NCI-H1417 treated with DMSO at 0.1 percent for 48 hours (cell line): ENCODE measurements around the gene KCNQ2.

Experiments used
- DNase-seq: peaks from one replicate; lab custom pipeline; 2025; lab: John Stamatoyannopoulos, UW

KCNQ2 gene

DNA sequence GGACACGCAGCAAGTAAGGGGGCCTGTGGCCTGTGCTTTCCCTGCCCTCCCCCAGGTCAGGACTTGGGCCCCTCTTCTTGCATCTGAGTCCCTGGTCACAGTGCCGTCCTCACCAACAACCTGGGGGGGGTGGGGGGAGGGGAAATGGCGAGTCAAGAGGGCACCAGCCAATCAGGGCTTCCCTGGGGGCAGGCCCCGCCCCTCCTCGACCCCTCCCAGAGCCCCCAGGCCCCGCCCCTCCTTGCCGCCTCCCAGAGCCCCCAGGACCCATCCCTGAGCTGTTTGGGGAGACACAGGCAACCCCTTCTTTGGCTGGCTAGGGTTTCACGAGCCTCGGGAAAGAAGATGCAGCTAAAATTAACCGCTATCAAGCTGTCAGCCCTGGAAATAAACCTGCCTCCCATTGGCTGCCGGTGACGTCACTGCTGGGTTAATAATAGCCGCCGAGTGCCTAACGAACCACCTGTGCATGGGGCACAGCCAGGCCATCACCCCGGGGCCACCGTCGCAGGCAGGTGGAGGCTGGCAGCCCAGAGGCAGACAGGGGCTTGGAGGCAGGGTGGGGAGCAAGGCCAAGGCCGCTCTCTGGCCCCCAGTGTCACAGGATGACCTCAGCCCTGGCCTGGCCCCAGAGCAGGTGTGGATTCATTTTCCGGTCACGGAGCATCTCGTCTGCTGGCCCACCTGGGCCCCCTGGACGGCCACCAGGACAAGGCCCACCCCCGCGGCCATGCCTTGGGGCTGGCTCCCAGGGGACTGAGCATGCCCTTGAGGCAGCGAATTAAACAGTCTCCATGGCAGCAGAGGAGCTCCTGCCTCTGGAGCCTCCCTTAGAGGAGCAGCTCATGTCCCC is 29.6 kb upstream of the KCNQ2 start:
- DNase-seq: peak; percentile 86

DNA sequence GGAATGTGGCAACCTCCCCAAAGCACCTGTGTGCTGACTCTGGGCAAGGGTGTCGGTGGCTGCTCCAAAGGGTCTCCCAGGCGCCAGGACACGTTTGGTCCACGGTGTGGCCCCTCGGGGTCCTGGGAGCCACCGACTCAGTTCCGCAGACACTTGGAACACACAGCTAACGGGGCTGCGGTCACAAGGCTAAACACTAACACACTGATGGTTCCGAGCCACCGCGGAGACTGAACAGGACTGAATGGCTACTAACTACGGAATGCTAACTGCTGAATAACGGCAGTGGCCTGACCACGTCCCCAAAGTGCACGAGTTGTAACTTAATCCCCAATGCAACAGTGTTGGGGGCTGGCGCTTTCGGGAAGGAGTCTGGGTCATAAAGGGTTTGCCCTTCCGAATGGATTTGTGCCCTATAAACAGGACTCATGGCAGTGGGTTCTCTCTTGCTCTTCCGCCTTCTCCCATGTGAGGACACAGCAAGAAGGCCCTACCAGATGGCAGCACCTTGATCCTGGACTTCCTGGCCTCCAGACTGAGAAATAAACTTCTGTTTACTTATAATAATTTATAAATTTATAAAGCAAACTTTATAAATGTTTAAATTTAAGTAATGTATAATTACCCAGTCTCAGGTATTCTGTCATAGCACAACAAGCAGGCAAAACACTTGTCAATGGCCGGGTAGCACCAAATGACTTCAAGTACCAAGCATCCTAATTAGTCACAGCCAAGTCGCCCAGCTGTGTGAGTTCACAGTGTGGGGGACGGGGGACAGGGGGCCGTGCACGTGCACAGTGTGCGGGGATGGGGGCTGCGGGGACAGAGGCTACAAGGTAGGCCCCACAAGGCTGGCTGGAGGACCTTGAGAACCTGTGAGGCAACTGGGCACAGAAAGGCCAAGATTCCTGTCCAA is 28.7 kb upstream of the KCNQ2 start:
- no peak for DNase-seq

- no peak for DNase-seq
Measured at GRCh38 chr20:63500151-63500901, 27.9 kb upstream of the KCNQ2 start.

DNA sequence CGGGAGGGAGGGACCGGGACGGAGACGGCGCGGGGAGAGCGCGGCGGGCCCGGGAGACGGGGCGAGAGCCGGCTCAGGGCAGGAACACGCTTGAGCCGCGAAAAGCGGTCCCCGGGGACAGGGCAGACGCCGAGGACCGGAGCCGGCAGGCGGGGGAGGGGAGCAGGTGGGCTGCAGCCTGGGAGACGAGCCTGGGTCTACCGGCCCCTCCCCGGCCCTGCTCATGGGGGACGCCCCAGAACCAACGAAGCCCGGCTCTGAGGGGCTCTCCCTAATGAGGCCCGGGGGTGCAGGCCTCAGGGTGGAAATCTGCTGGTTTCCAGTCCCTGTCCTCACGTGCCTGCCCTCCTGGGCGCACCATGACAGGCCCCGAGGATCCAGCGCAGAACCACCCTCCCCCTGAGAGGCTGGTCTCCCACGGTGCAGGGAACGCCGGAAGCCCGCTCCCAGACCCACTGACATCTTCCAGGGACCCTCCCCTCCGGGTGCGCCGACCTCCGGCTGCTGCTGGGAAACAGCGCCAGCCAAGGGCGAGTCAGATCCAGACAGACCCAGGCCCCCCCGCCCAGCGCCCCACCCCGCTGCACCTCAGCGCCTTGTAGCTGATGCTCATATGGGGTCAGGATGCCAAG is 27.0 kb upstream of the KCNQ2 start:
- DNase-seq: no peak

GRCh38 chr20:63498960-63499337 is 26.5 kb upstream of the KCNQ2 start, which contains the start of gene EEF1A2:
TSS of gene EEF1A2 (minus strand) at chr20:63499083. CDS start at chr20:63497763, 1,320 bp downstream.
- DNase-seq: no peak

DNA sequence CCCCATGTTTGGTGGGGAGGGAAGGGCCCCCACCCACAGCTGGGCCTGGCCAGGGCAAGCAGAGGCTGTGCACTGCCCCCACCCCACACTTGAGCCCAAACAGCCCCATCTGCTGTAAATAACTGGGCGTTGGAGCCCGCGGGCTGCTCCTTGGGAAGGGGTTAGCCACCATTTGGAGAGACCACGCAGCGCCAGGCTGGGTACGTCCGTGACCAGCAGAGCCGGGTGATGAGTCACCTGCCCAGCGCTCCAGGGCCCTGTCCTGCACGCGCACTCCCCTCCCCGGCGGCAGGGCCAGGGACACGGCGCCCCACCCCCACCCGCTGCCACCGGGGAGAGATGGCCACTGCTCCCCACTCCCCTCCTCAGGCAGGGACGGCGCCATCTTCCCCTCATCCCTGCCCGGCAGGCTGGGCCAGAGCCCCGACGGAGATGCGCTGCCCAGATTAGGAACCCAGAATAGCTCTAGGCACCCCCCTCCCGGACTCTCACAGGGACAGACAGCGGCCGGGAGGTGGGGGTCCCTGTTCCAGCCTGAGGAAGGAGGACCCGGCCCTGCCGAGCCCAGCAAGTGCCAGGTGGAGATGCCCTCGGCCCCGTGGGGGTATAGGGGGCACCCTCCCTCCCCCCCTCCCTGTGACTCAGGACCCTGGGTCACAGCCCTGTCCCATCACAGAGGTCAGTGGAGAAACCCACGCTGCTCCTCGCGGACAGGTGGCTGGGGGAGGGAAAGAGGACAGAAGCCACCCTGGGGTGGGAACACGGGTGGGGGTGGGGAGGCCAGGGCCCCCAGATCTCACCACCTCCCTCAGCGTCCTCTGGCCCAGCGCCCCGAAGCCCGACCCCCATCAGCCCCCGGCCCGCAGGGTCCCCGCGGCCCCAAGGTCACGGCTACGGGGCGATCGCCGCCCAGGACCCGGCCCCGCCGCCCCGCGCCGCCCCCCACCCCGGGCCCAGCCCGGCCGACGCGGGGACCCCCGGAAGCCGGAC is 25.8 kb upstream of the KCNQ2 start:
- no peak for DNase-seq

- no peak for DNase-seq
Measured at GRCh38 chr20:63497138-63497945, 24.9 kb upstream of the KCNQ2 start.

- no peak for DNase-seq
Measured at GRCh38 chr20:63496596-63497120, 24.2 kb upstream of the KCNQ2 start.

DNA sequence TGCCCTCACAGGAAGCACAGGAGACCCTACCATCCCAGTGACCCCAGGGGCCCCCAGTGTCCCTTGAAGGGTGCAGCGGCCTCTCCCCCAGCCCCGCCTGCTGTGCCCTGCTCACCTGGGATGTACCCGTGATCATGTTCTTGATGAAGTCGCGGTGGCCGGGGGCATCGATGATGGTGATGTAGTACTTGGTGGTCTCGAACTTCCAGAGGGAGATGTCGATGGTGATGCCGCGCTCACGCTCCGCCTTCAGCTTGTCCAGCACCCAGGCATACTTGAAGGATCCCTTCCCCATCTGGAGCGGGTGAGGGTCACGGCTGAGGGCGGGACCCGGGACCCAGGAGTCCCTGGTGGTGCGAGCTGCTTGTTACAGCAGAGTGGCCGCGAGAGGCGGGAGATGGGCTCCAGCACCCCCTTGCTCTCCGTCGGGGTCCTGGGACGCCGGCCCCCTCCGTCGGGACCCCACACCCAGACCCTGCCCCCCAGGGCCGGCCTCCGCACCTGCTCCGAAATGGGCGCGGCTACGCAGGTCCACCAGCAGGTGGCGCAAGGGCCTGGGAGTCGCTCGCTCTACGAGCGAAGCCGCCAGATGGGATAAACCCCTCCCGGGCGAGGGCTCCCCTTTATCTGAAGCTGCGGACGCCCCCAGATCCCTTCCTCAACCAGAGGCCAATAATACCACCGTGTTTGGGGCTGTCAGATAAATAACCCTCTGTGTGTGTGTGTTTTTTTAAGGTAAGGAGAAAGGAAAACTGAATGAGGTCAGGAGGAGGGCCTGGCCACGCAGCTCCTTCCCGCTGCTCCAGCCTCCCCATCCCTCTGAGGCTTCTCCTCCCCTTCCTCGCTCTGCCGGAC is 23.5 kb upstream of the KCNQ2 start:
- no peak for DNase-seq

DNA sequence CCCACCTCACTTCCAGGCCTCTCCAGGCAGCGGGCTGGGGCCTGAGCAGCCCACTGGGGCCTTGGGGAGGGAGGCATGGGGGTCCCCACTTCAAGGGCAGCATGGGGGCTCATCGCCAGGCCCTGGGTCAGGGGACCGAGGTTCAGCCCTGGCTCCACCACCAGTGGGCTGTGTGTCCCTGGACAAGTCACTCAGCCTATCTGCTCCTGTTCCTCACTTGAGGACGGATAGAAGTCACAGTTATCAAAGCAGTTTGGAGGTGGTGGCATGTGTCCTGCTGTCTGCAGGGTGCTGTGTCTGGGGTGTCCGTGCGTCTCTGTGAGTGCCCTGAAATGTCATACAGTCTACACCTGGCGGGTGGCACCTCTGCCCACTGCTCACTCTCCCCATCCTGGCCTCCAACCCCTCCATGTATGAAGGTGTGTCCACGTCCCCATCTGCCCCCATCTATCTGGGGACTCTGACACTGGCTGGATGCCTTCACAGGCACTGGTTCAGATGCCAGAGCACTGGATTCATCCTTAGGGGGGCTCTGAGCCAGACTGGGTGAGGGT is 22.8 kb upstream of the KCNQ2 start:
- no peak for DNase-seq

GRCh38 chr20:63494420-63495166 is 22.1 kb upstream of the KCNQ2 start:
- no peak for DNase-seq

DNA sequence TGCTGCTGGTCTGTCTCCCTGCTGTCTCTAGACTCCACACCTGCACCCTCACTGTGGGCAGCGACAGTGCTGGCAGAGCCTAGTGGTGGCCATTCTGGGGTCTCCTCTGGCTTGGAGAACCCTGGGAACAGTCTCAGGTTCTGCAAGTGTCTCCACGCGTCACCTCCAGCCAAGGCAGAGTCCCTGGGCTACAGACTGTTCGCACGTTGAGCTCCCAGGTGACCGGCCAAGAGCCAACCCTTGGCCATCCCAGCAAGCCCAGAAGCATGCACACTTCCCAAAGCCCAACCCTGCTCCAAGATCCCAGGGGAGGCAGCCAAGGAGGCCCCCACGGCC is 21.6 kb upstream of the KCNQ2 start:
- no peak for DNase-seq

- DNase-seq: no peak
Measured at GRCh38 chr20:63493563-63494020, 21.1 kb upstream of the KCNQ2 start.

GRCh38 chr20:63492982-63493381 is 20.5 kb upstream of the KCNQ2 start:
- DNase-seq: no peak

- DNase-seq: no peak
Measured at GRCh38 chr20:63492518-63492917, 20.1 kb upstream of the KCNQ2 start.

GRCh38 chr20:63491635-63492230 is 19.3 kb upstream of the KCNQ2 start:
- no peak for DNase-seq

DNA sequence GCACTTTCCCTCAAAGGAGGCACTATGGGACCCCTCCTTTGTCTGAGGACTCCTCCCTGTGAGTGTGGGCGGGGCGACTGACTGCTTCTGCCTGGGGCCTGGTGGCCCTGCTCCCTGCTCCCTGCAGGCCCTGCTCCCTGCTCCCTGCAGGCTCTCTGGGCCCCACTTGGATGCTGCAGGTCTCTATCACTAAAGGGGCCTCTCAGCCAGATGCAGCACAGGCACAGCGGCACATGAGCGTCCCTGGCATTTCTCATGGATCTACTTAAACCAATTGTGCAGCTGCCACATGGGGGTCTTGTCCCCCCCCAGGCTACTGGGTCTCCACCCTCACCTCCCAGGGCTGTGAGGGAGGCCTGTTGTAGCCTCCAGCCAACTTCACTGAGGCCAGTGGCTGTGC is 18.6 kb upstream of the KCNQ2 start:
- DNase-seq: no peak
